ENCODE results near the gene ZDHHC12.

ZDHHC12 gene

DNA sequence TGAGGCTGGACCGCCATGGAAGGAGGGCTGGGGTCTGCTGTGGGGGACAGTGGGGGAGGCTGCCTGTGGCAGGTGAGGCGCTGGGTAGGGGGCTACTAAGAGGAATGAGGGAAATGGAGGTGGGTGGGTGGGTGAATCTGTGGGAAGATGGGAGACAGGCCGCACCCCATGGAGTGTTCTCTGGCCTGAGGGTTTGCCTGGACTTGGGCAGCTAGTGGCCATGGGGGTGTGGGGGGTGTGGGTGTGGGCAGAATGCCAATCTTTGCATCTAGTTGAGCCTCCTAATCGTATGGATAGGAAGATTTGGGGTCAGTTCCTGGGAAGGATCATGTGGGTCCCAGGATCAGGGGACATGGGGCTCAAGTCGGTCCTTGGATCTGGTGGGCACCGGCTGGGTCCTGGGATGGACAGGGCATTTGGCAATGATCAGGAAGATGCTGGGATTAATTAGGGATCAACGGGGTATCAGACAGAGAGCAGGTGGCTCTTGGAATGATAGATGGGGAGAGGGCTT, 518 bp downstream of the ZDHHC12 start:
- Histone ChIP-seq H3K36me3 (ENCODE audit: control insufficient read depth in 4 of 4, insufficient read depth in 4 of 4, low read length in 3 of 4) (peaks cover 0 to 34% (median 18%) of the 10 kb centered on the region in 4 experiments), H3K4me1 (ENCODE audit: control extremely low read depth in 1 of 4, control insufficient read depth in 4 of 4, insufficient read depth in 4 of 4, low read length in 3 of 4) (peaks cover 0 to 30% (median 18%) of the 10 kb centered on the region in 4 experiments), H3K27ac (ENCODE audit: insufficient read depth in 1 of 2, low read depth in 1 of 2, low read length in 2 of 2, poor library complexity in 1 of 2, severe bottlenecking in 2 of 2) (peak overlapping the region; percentile 62 to 79), H3K4me3 (ENCODE audit: control insufficient read depth in 1 of 7, extremely low read depth in 1 of 7, insufficient read depth in 4 of 7, low read depth in 2 of 7, low read length in 6 of 7) (peak overlapping the region; percentile 66 to 95 (median 85)), H3K9me3 (ENCODE audit: control extremely low read depth in 1 of 5, control insufficient read depth in 4 of 5, insufficient read depth in 2 of 5, low read depth in 1 of 5, low read length in 4 of 5) (no peaks in the 10 kb centered on the region), H3K27me3 (replicated peaks in 2 of 5; ENCODE audit: control insufficient read depth in 4 of 5, insufficient read depth in 5 of 5, low read length in 4 of 5) (no peaks in the 10 kb centered on the region)
- DNase-seq, result no peak
- WGBS (ENCODE audit: insufficient coverage), result 33% methylated on average over 5 of the region's 7 CpGs
- ChIA-PET POLR2A (interaction anchor here (1.2 kb wide), 1 partner anchor 48 kb away, joined by 3 read pairs; no protein-coding TSS in a partner anchor), CTCF (interaction anchor here (1.5 to 2.4 kb wide), 2 partner anchors 10 to 95 kb away, joined by 5 to 9 read pairs; partner anchors contain the start of gene ENDOG)

DNA sequence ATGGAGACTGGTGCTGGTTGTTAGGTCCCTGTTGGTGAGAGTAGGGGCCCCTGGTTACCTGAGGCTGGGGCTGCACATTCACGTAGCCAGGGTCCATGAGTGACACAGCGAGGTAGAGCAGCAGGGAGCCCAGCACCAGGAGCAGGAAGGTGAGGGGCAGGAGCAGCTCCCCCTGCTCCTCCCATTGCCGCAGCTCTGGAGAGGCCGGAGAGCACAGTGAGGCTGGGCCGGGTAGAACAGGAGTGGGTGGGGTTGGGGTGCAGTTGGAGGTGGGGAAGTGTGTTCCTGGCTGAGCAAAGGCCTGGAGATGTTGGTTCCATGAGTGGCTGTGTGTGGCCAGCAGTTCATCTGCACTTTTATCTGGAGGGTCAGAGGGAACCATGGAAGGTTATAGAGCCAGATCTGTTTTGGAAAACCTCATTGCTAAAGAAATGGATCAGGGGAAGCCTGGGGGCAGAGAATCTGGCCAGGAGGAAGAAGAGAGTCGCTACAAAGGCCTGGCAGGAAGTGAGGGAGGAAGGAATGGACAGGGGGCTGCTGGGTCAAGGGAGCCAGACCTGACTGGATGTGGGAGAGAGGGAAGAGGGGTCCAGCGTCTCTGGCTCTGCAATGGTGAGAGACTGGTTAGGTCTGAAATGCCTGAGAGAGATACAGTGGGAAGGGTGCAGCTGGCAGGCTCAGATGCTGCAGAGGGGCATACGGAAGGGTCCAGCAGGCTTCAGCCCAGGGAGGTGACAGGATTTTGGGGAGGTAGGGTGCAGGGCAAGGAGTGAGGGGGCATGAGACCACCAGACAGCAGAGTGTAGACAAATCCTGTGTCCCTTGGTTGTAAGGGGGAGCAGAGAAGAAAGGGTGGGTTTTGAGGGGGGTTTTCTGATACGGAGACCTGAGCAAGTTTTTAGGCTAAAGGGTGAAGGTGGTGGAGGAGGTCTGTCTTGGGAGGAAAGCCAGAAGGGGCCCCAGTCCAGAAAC, 1.3 kb downstream of the ZDHHC12 start:
- H3K4me3 ChIP-seq (ENCODE audit: control insufficient read depth in 1 of 7, extremely low read depth in 1 of 7, insufficient read depth in 4 of 7, low read depth in 2 of 7, low read length in 6 of 7), result peak overlapping the region in 5 of 7 experiments; percentile 82 to 95 (median 85)
- H3K36me3 ChIP-seq (ENCODE audit: control insufficient read depth in 4 of 4, insufficient read depth in 4 of 4, low read length in 3 of 4), result peaks cover 0 to 36% (median 19%) of the 10 kb centered on the region in 4 experiments
- no peak for DNase-seq

DNA sequence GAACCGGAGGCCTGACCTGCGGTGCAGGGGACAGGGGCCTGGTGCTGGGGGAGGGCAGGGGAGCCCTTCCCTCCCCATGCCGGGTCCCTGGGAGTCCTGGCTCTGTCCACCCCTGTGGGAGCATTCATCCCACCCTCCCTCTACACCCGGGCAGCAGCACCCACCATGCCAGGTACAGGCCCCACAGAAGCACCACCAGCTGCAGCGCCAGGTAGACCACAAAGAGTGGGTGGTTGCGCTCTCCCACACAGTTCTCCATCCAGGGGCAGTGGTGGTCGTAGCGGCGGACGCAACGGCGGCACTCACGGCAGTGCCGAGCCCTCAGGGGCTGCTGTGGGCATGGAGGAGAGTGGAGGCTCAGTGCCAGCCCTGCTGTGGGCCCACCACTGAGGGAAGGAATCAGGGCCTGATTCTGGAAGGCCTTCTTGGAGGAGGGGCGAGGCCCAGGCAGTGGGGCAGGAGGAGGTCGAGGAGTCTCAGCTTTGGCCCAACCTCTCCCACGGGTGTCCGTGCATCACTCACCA, 2.4 kb downstream of the ZDHHC12 start:
- peaks cover 0 to 40% (median 21%) of the 10 kb centered on the region in 4 experiments for H3K36me3 ChIP-seq (ENCODE audit: control insufficient read depth in 4 of 4, insufficient read depth in 4 of 4, low read length in 3 of 4)
- H3K27me3 ChIP-seq (replicated peaks in 2 of 5; ENCODE audit: control insufficient read depth in 4 of 5, insufficient read depth in 5 of 5, low read length in 4 of 5), result no peaks in the 10 kb centered on the region
- H3K27ac ChIP-seq (ENCODE audit: insufficient read depth in 1 of 2, low read depth in 1 of 2, low read length in 2 of 2, poor library complexity in 1 of 2, severe bottlenecking in 2 of 2), result no peak overlapping the region
- DNase-seq, result no peak
- POLR2A ChIA-PET, result no interaction called here
- no peaks in the 10 kb centered on the region for H3K9me3 ChIP-seq (ENCODE audit: control extremely low read depth in 1 of 5, control insufficient read depth in 4 of 5, insufficient read depth in 2 of 5, low read depth in 1 of 5, low read length in 4 of 5)
- CTCF ChIA-PET, result interaction anchor here (0.6 to 1.0 kb wide), 2 partner anchors 14 to 94 kb away, joined by 3 read pairs; no protein-coding TSS in a partner anchor
- H3K4me1 ChIP-seq (ENCODE audit: control extremely low read depth in 1 of 4, control insufficient read depth in 4 of 4, insufficient read depth in 4 of 4, low read length in 3 of 4), result peaks cover 0 to 30% (median 18%) of the 10 kb centered on the region in 4 experiments
- no peak overlapping the region for H3K4me3 ChIP-seq (ENCODE audit: control insufficient read depth in 1 of 7, extremely low read depth in 1 of 7, insufficient read depth in 4 of 7, low read depth in 2 of 7, low read length in 6 of 7)
- 98% methylated on average over 7 of the region's 18 CpGs for WGBS (ENCODE audit: insufficient coverage)

More for the DNA sequence above, 1.3 kb downstream of the ZDHHC12 start:
- ChIA-PET CTCF (interaction anchor here (1.0 kb wide), 1 partner anchor 13 kb away, joined by 3 read pairs; no protein-coding TSS in a partner anchor), POLR2A (no interaction called here)
- H3K27ac ChIP-seq (ENCODE audit: insufficient read depth in 1 of 2, low read depth in 1 of 2, low read length in 2 of 2, poor library complexity in 1 of 2, severe bottlenecking in 2 of 2), result peak overlapping the region in 1 of 2 experiments; percentile 79
- WGBS (ENCODE audit: insufficient coverage), result 67% methylated on average over 9 of the region's 9 CpGs
- peaks cover 0 to 30% (median 18%) of the 10 kb centered on the region in 4 experiments for H3K4me1 ChIP-seq (ENCODE audit: control extremely low read depth in 1 of 4, control insufficient read depth in 4 of 4, insufficient read depth in 4 of 4, low read length in 3 of 4)
- H3K9me3 ChIP-seq (ENCODE audit: control extremely low read depth in 1 of 5, control insufficient read depth in 4 of 5, insufficient read depth in 2 of 5, low read depth in 1 of 5, low read length in 4 of 5), result no peaks in the 10 kb centered on the region
- no peaks in the 10 kb centered on the region for H3K27me3 ChIP-seq (replicated peaks in 2 of 5; ENCODE audit: control insufficient read depth in 4 of 5, insufficient read depth in 5 of 5, low read length in 4 of 5)

DNA sequence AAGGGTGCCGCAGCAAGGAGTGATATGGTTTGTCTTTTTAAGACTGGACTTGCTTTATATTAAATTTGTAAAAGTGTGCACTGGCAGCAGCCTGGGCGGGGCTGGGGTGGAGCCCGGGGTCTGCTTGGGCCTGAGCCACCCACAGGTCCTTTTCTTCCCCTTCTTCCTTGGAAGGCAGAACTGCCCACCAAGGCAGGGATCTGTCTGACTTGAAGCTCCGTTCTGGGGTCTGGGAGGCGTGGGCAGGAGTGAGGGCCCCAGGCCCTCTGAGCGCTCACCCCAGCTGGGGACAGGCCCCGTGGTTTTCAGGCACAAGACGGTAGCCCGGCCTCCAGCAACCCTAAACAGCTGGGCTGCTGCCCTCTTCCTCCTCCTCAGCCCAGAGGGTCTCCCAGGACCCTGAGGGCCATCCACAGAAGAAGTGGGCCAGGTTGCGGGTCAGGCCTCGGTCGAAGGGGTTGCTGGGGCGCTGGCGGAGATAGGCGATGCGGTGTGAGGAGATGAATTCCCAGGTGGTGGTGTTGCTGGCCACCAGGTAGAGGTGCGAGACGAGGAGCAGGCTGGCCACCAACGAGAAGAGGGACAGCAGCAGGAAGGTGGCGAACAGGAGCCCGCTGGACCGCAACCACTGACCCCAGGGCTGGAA, 3.0 kb downstream of the ZDHHC12 start:
- CTCF ChIA-PET, result no interaction called here
- POLR2A ChIA-PET, result no interaction called here
- H3K4me1 ChIP-seq (ENCODE audit: control extremely low read depth in 1 of 4, control insufficient read depth in 4 of 4, insufficient read depth in 4 of 4, low read length in 3 of 4), result peaks cover 0 to 30% (median 18%) of the 10 kb centered on the region in 4 experiments
- no peak overlapping the region for H3K4me3 ChIP-seq (ENCODE audit: control insufficient read depth in 1 of 7, extremely low read depth in 1 of 7, insufficient read depth in 4 of 7, low read depth in 2 of 7, low read length in 6 of 7)
- no peak overlapping the region for H3K27ac ChIP-seq (ENCODE audit: insufficient read depth in 1 of 2, low read depth in 1 of 2, low read length in 2 of 2, poor library complexity in 1 of 2, severe bottlenecking in 2 of 2)
- no peak for DNase-seq
- peaks cover 0 to 40% (median 21%) of the 10 kb centered on the region in 4 experiments for H3K36me3 ChIP-seq (ENCODE audit: control insufficient read depth in 4 of 4, insufficient read depth in 4 of 4, low read length in 3 of 4)
- H3K27me3 ChIP-seq (replicated peaks in 2 of 5; ENCODE audit: control insufficient read depth in 4 of 5, insufficient read depth in 5 of 5, low read length in 4 of 5), result no peaks in the 10 kb centered on the region
- no peaks in the 10 kb centered on the region for H3K9me3 ChIP-seq (ENCODE audit: control extremely low read depth in 1 of 5, control insufficient read depth in 4 of 5, insufficient read depth in 2 of 5, low read depth in 1 of 5, low read length in 4 of 5)
- WGBS (ENCODE audit: insufficient coverage), result 87% methylated on average over 16 of the region's 22 CpGs

DNA sequence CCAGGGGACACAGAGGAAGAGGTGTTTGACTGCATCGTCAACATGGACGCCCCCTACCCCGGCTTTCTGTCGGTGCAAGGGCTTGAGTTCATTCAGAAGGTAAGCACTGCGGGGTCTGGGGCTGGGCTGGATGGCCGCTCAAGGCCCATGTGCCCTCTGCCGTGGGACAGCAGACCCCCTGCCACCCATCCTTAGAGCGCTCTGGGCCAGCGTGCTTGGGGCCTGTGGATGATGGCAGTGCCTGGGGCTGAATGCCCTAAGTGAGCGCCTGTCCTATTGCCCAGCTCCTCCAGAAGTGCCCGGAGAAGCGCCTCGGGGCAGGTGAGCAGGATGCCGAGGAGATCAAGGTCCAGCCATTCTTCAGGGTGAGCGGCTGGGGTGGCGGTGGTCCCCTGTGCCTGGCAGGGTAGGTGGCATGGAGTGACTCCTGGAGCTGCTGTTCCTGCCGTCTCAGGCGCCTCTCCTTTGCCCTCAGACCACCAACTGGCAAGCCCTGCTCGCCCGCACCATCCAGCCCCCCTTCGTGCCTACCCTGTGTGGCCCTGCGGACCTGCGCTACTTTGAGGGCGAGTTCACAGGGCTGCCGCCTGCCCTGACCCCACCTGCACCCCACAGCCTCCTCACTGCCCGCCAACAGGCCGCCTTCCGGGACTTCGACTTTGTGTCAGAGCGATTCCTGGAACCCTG, 3.9 kb downstream of the ZDHHC12 start:
- H3K27ac ChIP-seq (ENCODE audit: insufficient read depth in 1 of 2, low read depth in 1 of 2, low read length in 2 of 2, poor library complexity in 1 of 2, severe bottlenecking in 2 of 2), result no peak overlapping the region
- no peak for DNase-seq
- POLR2A ChIA-PET, result no interaction called here

DNA sequence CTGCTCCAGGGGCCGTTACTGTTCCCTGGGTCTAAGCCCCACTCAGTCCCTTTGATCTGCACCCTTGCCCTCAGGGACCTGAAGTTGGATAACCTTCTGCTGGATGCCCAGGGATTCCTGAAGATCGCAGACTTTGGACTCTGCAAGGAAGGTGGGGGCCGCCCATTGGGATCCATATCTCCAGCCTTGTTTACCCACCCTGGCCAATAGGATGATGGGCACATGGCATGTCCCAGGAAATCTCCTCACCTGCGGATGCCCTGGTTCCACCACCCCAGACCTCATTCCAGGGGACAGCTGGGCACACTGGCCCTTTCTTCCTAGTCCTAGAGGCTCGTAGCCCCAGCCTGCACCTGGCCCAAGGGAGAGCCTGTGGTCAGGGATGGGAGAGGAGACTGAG, 5.5 kb downstream of the ZDHHC12 start:
- no peak overlapping the region for H3K27ac ChIP-seq (ENCODE audit: insufficient read depth in 1 of 2, low read depth in 1 of 2, low read length in 2 of 2, poor library complexity in 1 of 2, severe bottlenecking in 2 of 2)
- no peak for DNase-seq
- WGBS (ENCODE audit: insufficient coverage), result 100% methylated on average over 2 of the region's 5 CpGs
- no peaks in the 10 kb centered on the region for H3K27me3 ChIP-seq (replicated peaks in 2 of 5; ENCODE audit: control insufficient read depth in 4 of 5, insufficient read depth in 5 of 5, low read length in 4 of 5)
- H3K4me3 ChIP-seq (ENCODE audit: control insufficient read depth in 1 of 7, extremely low read depth in 1 of 7, insufficient read depth in 4 of 7, low read depth in 2 of 7, low read length in 6 of 7), result no peak overlapping the region
- H3K4me1 ChIP-seq (ENCODE audit: control extremely low read depth in 1 of 4, control insufficient read depth in 4 of 4, insufficient read depth in 4 of 4, low read length in 3 of 4), result peaks cover 0 to 14% (median 7%) of the 10 kb centered on the region in 4 experiments
- H3K36me3 ChIP-seq (ENCODE audit: control insufficient read depth in 4 of 4, insufficient read depth in 4 of 4, low read length in 3 of 4), result peaks cover 0 to 58% (median 39%) of the 10 kb centered on the region in 4 experiments
- CTCF ChIA-PET, result no interaction called here
- no peaks in the 10 kb centered on the region for H3K9me3 ChIP-seq (ENCODE audit: control extremely low read depth in 1 of 5, control insufficient read depth in 4 of 5, insufficient read depth in 2 of 5, low read depth in 1 of 5, low read length in 4 of 5)
- POLR2A ChIA-PET, result no interaction called here

More for the DNA sequence above, 3.9 kb downstream of the ZDHHC12 start:
- H3K4me1 ChIP-seq (ENCODE audit: control extremely low read depth in 1 of 4, control insufficient read depth in 4 of 4, insufficient read depth in 4 of 4, low read length in 3 of 4), result peaks cover 0 to 26% (median 16%) of the 10 kb centered on the region in 4 experiments
- H3K36me3 ChIP-seq (ENCODE audit: control insufficient read depth in 4 of 4, insufficient read depth in 4 of 4, low read length in 3 of 4), result peaks cover 0 to 47% (median 26%) of the 10 kb centered on the region in 4 experiments
- H3K27me3 ChIP-seq (replicated peaks in 2 of 5; ENCODE audit: control insufficient read depth in 4 of 5, insufficient read depth in 5 of 5, low read length in 4 of 5), result no peaks in the 10 kb centered on the region
- H3K9me3 ChIP-seq (ENCODE audit: control extremely low read depth in 1 of 5, control insufficient read depth in 4 of 5, insufficient read depth in 2 of 5, low read depth in 1 of 5, low read length in 4 of 5), result no peaks in the 10 kb centered on the region
- CTCF ChIA-PET, result no interaction called here
- 95% methylated on average over 20 of the region's 30 CpGs for WGBS (ENCODE audit: insufficient coverage)
- H3K4me3 ChIP-seq (ENCODE audit: control insufficient read depth in 1 of 7, extremely low read depth in 1 of 7, insufficient read depth in 4 of 7, low read depth in 2 of 7, low read length in 6 of 7), result no peak overlapping the region

All from common myeloid progenitor, CD34-positive (primary cell).